Measurements from ENCODE around the gene MFSD12.

Gene MFSD12

GRCh38 chr19:3557461-3558248, at the start of gene MFSD12:
Gene MFSD12, minus strand, starts transcription at chr19:3557586. Its CDS starts 183 bp downstream, at chr19:3557403.
- POLR2A ChIA-PET: no interaction called here
- CTCF ChIA-PET: interaction anchor here (1.1 to 7.4 kb wide), 6 partner anchors 10 to 253 kb away, joined by 3 to 68 read pairs (median 5); no protein-coding TSS in a partner anchor
- TF ChIP-seq CTCF (IDR thresholded peaks at IDR 0.05; ENCODE audit: control extremely low read depth, extremely low read depth, low read depth, missing control alignments): no peak
- DNase-seq (ENCODE audit: extremely low spot score): peak; percentile 100

- CTCF ChIA-PET: no interaction called here
These were observed 49.4 kb upstream of the MFSD12 start, which contains the start of gene TBXA2R for GRCh38 chr19:3606690-3607289. Gene TBXA2R, minus strand, starts transcription at chr19:3606875. Its CDS starts 6,241 bp downstream, at chr19:3600634.

GRCh38 chr19:3606174-3606689, 48.8 kb upstream of the MFSD12 start:
- DNase-seq (ENCODE audit: extremely low spot score): no peak
- ChIA-PET CTCF (no interaction called here), POLR2A (interaction anchor here (0.7 kb wide), 1 partner anchor 14 kb away, joined by 3 read pairs; no protein-coding TSS in a partner anchor)
- no peak for TF ChIP-seq CTCF (IDR thresholded peaks at IDR 0.05; ENCODE audit: control extremely low read depth, extremely low read depth, low read depth, missing control alignments)

More at GRCh38 chr19:3606690-3607289, 49.4 kb upstream of the MFSD12 start, which contains the start of gene TBXA2R:
- peak; percentile 84 for DNase-seq (ENCODE audit: extremely low spot score)
- POLR2A ChIA-PET: interaction anchor here (0.7 kb wide), 1 partner anchor 13 kb away, joined by 3 read pairs; no protein-coding TSS in a partner anchor
- no peak for TF ChIP-seq CTCF (IDR thresholded peaks at IDR 0.05; ENCODE audit: control extremely low read depth, extremely low read depth, low read depth, missing control alignments)

- no peak for TF ChIP-seq CTCF (IDR thresholded peaks at IDR 0.05; ENCODE audit: control extremely low read depth, extremely low read depth, low read depth, missing control alignments)
- POLR2A ChIA-PET: interaction anchor here (0.7 kb wide), 1 partner anchor 15 kb away, joined by 3 read pairs; no protein-coding TSS in a partner anchor
- DNase-seq (ENCODE audit: extremely low spot score): no peak
- CTCF ChIA-PET: no interaction called here
These were observed 48.4 kb upstream of the MFSD12 start for GRCh38 chr19:3605770-3606169.

GRCh38 chr19:3605361-3605760, 48.0 kb upstream of the MFSD12 start:
- no peak for DNase-seq (ENCODE audit: extremely low spot score)
- POLR2A ChIA-PET: interaction anchor here (0.5 kb wide), 1 partner anchor 65 kb away, joined by 6 read pairs; no protein-coding TSS in a partner anchor
- no peak for TF ChIP-seq CTCF (IDR thresholded peaks at IDR 0.05; ENCODE audit: control extremely low read depth, extremely low read depth, low read depth, missing control alignments)
- CTCF ChIA-PET: interaction anchor here (0.9 to 2.9 kb wide), 3 partner anchors 12 to 60 kb away, joined by 4 to 9 read pairs (median 7); partner anchors contain the start of gene GIPC3

- TF ChIP-seq CTCF (IDR thresholded peaks at IDR 0.05; ENCODE audit: control extremely low read depth, extremely low read depth, low read depth, missing control alignments): no peak
- ChIA-PET CTCF (interaction anchor here (0.9 to 2.9 kb wide), 4 partner anchors 12 to 60 kb away, joined by 3 to 9 read pairs (median 6); partner anchors contain the start of gene GIPC3), POLR2A (interaction anchor here (0.5 kb wide), 1 partner anchor 65 kb away, joined by 6 read pairs; no protein-coding TSS in a partner anchor)
- peak; percentile 80 for DNase-seq (ENCODE audit: extremely low spot score)
These were observed 47.6 kb upstream of the MFSD12 start for GRCh38 chr19:3604987-3605343.

Measured in GM10248 (cell line).